Lung (tissue), 13 donors: Measurements from ENCODE around the gene DNAL1. TPM values are rescaled to one million over a fixed set of nuclear protein-coding genes. Genes with fewer than 3 reads are reported as not detected.

Experiments
- ATAC-seq: fragments of 200-7000 bp; cut with Tn5 transposase; one replicate; pipeline ENCODE4 v1.9.1; 2020; ENCODE audit warnings: moderate number of reproducible peaks; ENCODE audit not compliant: insufficient read depth, low FRiP score
- DNase-seq, 3 donors: peaks; one replicate each; pipeline ENCODE4 v3.0.0-alpha.2; 2013 to 2017
- H3K27ac ChIP-seq, 2 donors: one replicate each; pipeline ENCODE4 v1.5.1; 2013; ENCODE audit warnings: mild to moderate bottlenecking in 2 of 2, moderate library complexity in 2 of 2, control low read depth in 1 of 2, inconsistent platforms in 1 of 2, low read depth in 1 of 2, low read length in 1 of 2
- H3K27me3 ChIP-seq, 3 donors: one replicate each; pipeline ENCODE4 v1.5.1; 2013; ENCODE audit warnings: low read length in 2 of 3; ENCODE audit not compliant: control insufficient read depth in 3 of 3, insufficient read depth in 3 of 3
- H3K36me3 ChIP-seq, 4 donors: one replicate each; pipeline ENCODE4 v1.5.1; 2013; ENCODE audit warnings: low read length in 4 of 4, mild to moderate bottlenecking in 1 of 4, moderate library complexity in 1 of 4; ENCODE audit not compliant: control insufficient read depth in 4 of 4, insufficient read depth in 4 of 4
- H3K4me1 ChIP-seq, 5 donors: one replicate each; pipeline ENCODE4 v1.5.1; 2013; ENCODE audit warnings: low read length in 5 of 5, mild to moderate bottlenecking in 2 of 5, moderate library complexity in 1 of 5; ENCODE audit not compliant: control insufficient read depth in 5 of 5, insufficient read depth in 5 of 5
- H3K4me3 ChIP-seq: one replicate; pipeline ENCODE4 v1.5.1; 2013; ENCODE audit warnings: mild to moderate bottlenecking, control low read depth, moderate library complexity
- H3K9ac ChIP-seq, 2 donors: one replicate each; pipeline ENCODE4 v1.5.1; 2013; ENCODE audit warnings: low read length in 2 of 2, control low read depth in 1 of 2; ENCODE audit not compliant: insufficient read depth in 1 of 2
- H3K9me3 ChIP-seq, 4 donors: one replicate each; pipeline ENCODE4 v1.5.1; 2013; ENCODE audit warnings: low read length in 3 of 4, mild to moderate bottlenecking in 1 of 4, moderate library complexity in 1 of 4; ENCODE audit not compliant: control insufficient read depth in 4 of 4, insufficient read depth in 3 of 4
- CTCF ChIP-seq: IDR thresholded peaks from 2 replicates; pipeline ENCODE4 v1.5.1; 2012; ENCODE audit warnings: mild to moderate bottlenecking; ENCODE audit errors: control extremely low read depth, extremely low read depth
- WGBS, 2 donors: extraction: QIAGEN DNeasy Blood & Tissue Kit; methylation state at CpG; one replicate each; pipeline ENCODE4 v1.1.7; 2013; 5-methylcytosine and 5-hydroxymethylcytosine counted together
- polyA plus RNA-seq, 2 donors: library from polyadenylated mRNA; stranded (reverse); fragments of 200-250 nt; gene quantifications; one replicate each; pipeline ENCODE4 v1.2.1, GENCODE V29; 2013
- small RNA-seq: library from RNA; depleted of rRNA; stranded (forward); fragments of <200 nt; gene quantifications from one replicate; pipeline ENCODE3, GENCODE V24; 2014; ENCODE audit warnings: low replicate concordance
- total RNA-seq, 2 donors: library from RNA; depleted of rRNA in 1 of 2; stranded (reverse); fragments of >200 nt in 1 of 2; gene quantifications; one replicate each; pipeline ENCODE4 v1.2.1, GENCODE V29; 2014 to 2021
- donor health status: control.
- donor health status: control.
- donor health status: Bipolar disorder and iron deficiency.
- donor health status: healthy.
- donor health status: DM: yes; HTN: yes; CAD: no.

The DNAL1 gene
- total and polyA plus RNA-seq, 4 donors, result 5.7 to 25.5 (median 16.6) TPM

DNA sequence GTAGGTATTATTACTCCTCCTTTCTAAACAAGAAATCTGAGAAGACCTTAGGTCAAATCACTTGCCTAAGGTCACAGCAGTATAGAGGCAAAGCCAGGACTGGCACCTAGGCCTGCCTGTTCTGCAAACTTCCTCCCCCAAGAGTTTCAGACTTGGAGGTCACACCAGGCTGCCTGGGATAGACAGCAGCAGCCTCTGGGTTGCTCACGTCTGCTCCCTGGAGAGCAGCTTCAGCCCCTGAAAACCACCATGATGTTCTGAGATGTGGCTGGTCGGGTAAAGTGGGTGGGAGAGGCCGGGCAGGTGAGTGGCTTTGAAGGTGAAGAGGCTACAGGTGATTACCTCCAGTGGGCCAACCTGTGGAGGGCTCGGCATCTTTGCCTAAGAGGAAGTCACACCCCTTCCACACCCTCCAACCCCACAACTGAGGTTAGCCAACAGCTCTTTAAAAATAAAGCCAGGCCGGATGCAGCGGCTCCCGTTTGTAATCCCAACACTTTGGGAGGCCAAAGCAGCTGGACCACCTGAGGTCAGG lies 106.4 kb downstream of the DNAL1 start:
- no peak for ATAC-seq
- TF ChIP-seq CTCF, result no peak
- H3K4me1 ChIP-seq, result peaks cover 60 to 79% (median 70%) of the 10 kb centered on the region in 5 donors
- no peaks in the 10 kb centered on the region for H3K9me3 ChIP-seq
- H3K36me3 ChIP-seq, result peaks cover 0 to 4% (median 0%) of the 10 kb centered on the region in 4 donors
- no peak overlapping the region for H3K9ac ChIP-seq
- peak in 1 of 3 donors; percentile 12 for DNase-seq
- whole genome bisulfite sequencing, 2 donors, result 20 to 31% methylated on average over 7 of the region's 7 CpGs
- H3K27ac ChIP-seq, result peak overlapping the region in 1 of 2 donors; percentile 86
- no peaks in the 10 kb centered on the region for H3K27me3 ChIP-seq
- H3K4me3 ChIP-seq, result no peak overlapping the region

DNA sequence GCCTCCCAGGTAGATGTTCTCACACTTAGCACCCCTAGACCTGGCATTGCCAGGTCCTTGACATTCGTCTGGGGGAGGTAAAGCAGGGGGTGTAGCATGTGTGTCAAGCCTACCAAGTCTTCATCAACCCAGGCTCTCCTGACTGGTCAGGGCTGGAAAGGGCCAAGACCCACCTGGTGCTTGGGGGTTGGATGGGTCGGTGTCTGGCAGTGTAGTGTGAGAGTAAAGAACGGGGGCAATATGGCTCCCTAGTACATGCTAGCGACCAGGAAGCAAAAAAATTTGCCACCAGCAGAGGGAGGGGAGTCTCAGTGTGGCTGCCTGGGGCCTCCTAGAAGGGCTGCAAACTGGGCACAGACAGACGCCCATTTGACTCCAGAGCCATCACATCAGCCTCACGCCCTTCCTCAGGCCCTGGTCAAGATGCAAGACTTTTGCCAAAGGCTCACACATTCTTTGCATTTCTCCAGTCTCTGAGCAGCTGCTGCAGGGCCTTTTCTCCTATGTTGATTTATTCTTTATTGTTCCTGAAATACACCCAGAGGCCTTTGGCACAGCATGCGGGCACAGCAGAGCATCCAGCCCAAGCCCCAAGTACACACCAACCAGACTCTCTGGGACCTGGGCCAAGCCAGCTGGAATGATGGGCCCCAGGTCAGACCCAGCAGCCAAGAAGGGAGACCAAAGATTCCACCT lies 107.7 kb downstream of the DNAL1 start:
- DNase-seq (peak; percentile 84 to 85 (median 85)), ATAC-seq (no peak)
- no peaks in the 10 kb centered on the region for H3K9me3 ChIP-seq
- peak overlapping the region in 1 of 2 donors; percentile 52 for H3K9ac ChIP-seq
- H3K27me3 ChIP-seq, result no peaks in the 10 kb centered on the region
- no peak overlapping the region for H3K4me3 ChIP-seq
- peaks cover 0 to 2% (median 0%) of the 10 kb centered on the region in 4 donors for H3K36me3 ChIP-seq
- H3K4me1 ChIP-seq, result peaks cover 63 to 78% (median 67%) of the 10 kb centered on the region in 5 donors
- TF ChIP-seq CTCF, result no peak
- H3K27ac ChIP-seq, result peak overlapping the region; percentile 85 to 91
- 34 to 44% methylated on average over 7 of the region's 7 CpGs for WGBS, 2 donors

Small RNA genes within 50 kb of the gene (small RNA-seq; reads per million reads assigned to genes)
- gene RNU6-240P, result not detected

Other genes starting within 250 kb of the DNAL1 start
- 100 to 1,000 TPM in 1 of 2 donors, 10 to 100 TPM in 1; 94.8 to 100 TPM for gene NUMB, start 186.4 kb upstream of the DNAL1 start, total RNA-seq
- gene NUMB, start 186.4 kb upstream of the DNAL1 start, polyA plus RNA-seq, result 10 to 100 TPM; 39.4 to 80.9 TPM
- gene RIOX1, start 154.1 kb upstream of the DNAL1 start, total RNA-seq, result 10 to 100 TPM in 1 of 2 donors, 1 to 10 TPM in 1; 9.0 to 14.2 TPM
- gene RIOX1, start 154.1 kb upstream of the DNAL1 start, polyA plus RNA-seq, result 1 to 10 TPM; 7.9 to 8.4 TPM
- gene ACOT1, start 107.8 kb upstream of the DNAL1 start, total RNA-seq, result 10 to 100 TPM in 1 of 2 donors, 1 to 10 TPM in 1; 2.8 to 22.1 TPM
- gene ACOT1, start 107.8 kb upstream of the DNAL1 start, polyA plus RNA-seq, result 1 to 10 TPM; 3.2 to 9.4 TPM
- gene HEATR4, start 86.0 kb upstream of the DNAL1 start, total RNA-seq, result under 1 TPM; 0.34 to 0.46 TPM
- under 1 TPM; 0.05 to 0.28 TPM for gene HEATR4, start 86.0 kb upstream of the DNAL1 start, polyA plus RNA-seq
- gene ACOT2, start 75.8 kb upstream of the DNAL1 start, total RNA-seq, result 10 to 100 TPM; 23.6 to 61.9 TPM
- gene ACOT2, start 75.8 kb upstream of the DNAL1 start, polyA plus RNA-seq, result 10 to 100 TPM; 22.4 to 39.6 TPM
- 1 to 10 TPM in 1 of 2 donors, under 1 TPM in 1; 0.60 to 4.2 TPM for gene ACOT4, start 53.1 kb upstream of the DNAL1 start, total RNA-seq
- 1 to 10 TPM; 1.8 to 2.3 TPM for gene ACOT4, start 53.1 kb upstream of the DNAL1 start, polyA plus RNA-seq
- not detected for gene ACOT6, start 32.5 kb upstream of the DNAL1 start, total RNA-seq
- not detected for gene ACOT6, start 32.5 kb upstream of the DNAL1 start, polyA plus RNA-seq
- 10 to 100 TPM; 31.9 to 34.1 TPM for gene PNMA1, start 69.4 kb downstream of the DNAL1 start, total RNA-seq
- 10 to 100 TPM; 11.0 to 19.6 TPM for gene PNMA1, start 69.4 kb downstream of the DNAL1 start, polyA plus RNA-seq
- gene PTGR2, start 206.8 kb downstream of the DNAL1 start, total RNA-seq, result 10 to 100 TPM; 10.3 to 13.9 TPM
- 1 to 10 TPM; 5.7 to 8.8 TPM for gene PTGR2, start 206.8 kb downstream of the DNAL1 start, polyA plus RNA-seq
- gene ZNF410, start 241.9 kb downstream of the DNAL1 start, total RNA-seq, result 10 to 100 TPM; 39.2 to 76.1 TPM
- gene ZNF410, start 241.9 kb downstream of the DNAL1 start, polyA plus RNA-seq, result 10 to 100 TPM; 31.5 to 31.6 TPM